ENCODE results near the gene FBXO44. TPM values are rescaled to one million over a fixed set of nuclear protein-coding genes. Genes with fewer than 3 reads are reported as not detected.

FBXO44 gene
- total RNA-seq, 1 experiment from 2014 or later = 19.3 TPM

- CTCF ChIA-PET = no interaction called here
- Histone ChIP-seq H3K4me1 (ENCODE audit: insufficient read depth, low read length, poor library complexity, severe bottlenecking) (no peaks in the 10 kb centered on the region), H3K27ac (ENCODE audit: low read depth, low read length, poor library complexity, severe bottlenecking) (no peak overlapping the region), H3K27me3 (replicated peaks; ENCODE audit: insufficient read depth, low read depth, low read length, poor library complexity) (no peaks in the 10 kb centered on the region), H3K36me3 (ENCODE audit: insufficient read depth, low read length, poor library complexity, severe bottlenecking) (peaks cover 43% of the 10 kb centered on the region), H3K9me3 (ENCODE audit: low read depth, low read length, poor library complexity, severe bottlenecking) (no peaks in the 10 kb centered on the region), H3K4me3 (ENCODE audit: low read depth, low read length, poor library complexity, severe bottlenecking) (no peak overlapping the region)
- TF ChIP-seq EZH2 (IDR thresholded peaks at IDR 0.05; ENCODE audit: borderline replicate concordance, low read depth, low read length, poor library complexity, severe bottlenecking) = no peak
- TF ChIP-seq, protein P1, sequence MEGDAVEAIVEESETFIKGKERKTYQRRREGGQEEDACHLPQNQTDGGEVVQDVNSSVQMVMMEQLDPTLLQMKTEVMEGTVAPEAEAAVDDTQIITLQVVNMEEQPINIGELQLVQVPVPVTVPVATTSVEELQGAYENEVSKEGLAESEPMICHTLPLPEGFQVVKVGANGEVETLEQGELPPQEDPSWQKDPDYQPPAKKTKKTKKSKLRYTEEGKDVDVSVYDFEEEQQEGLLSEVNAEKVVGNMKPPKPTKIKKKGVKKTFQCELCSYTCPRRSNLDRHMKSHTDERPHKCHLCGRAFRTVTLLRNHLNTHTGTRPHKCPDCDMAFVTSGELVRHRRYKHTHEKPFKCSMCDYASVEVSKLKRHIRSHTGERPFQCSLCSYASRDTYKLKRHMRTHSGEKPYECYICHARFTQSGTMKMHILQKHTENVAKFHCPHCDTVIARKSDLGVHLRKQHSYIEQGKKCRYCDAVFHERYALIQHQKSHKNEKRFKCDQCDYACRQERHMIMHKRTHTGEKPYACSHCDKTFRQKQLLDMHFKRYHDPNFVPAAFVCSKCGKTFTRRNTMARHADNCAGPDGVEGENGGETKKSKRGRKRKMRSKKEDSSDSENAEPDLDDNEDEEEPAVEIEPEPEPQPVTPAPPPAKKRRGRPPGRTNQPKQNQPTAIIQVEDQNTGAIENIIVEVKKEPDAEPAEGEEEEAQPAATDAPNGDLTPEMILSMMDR (conservative IDR thresholded peaks at IDR 0.05; ENCODE audit: low read depth, low read length) = no peak
- intact Hi-C loops (cut with micrococcal nuclease; ENCODE audit: unreplicated experiment) = no loop called here
- BruUV-seq (replicated peaks) = no TSS peak
- no peak for DNase-seq (ENCODE audit: low spot score)
- POLR2A ChIA-PET (ENCODE audit: low non-redundant PET) = interaction anchor here (0.5 kb wide), 1 partner anchor 237 kb away, joined by 6 read pairs; no protein-coding TSS in a partner anchor
Measured at GRCh38 chr1:11673089-11673769, 18.6 kb downstream of the FBXO44 start.

DNA sequence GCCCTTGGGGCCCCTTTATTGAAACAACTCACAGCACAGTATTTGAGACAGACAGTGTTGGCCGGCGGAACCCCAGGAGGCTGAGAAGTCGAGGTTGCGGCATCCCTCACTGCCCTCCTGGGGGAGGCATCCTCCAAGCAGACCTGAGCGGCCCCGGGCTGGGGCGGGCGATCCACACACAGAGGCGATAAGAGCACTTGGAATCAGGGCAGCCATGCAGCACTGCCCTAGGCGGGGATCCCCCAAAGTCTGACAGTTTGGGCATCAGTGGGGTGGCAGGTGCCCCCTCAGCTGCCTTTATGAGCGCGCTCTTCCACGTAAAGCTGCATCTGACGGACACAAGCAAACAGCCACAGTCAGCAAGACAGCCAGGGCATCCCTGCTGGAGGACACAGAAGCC, 19.8 kb downstream of the FBXO44 start:
- Histone ChIP-seq H3K9me3 (ENCODE audit: low read depth, low read length, poor library complexity, severe bottlenecking) (no peaks in the 10 kb centered on the region), H3K4me1 (ENCODE audit: insufficient read depth, low read length, poor library complexity, severe bottlenecking) (no peaks in the 10 kb centered on the region), H3K27ac (ENCODE audit: low read depth, low read length, poor library complexity, severe bottlenecking) (no peak overlapping the region), H3K4me3 (ENCODE audit: low read depth, low read length, poor library complexity, severe bottlenecking) (no peak overlapping the region), H3K27me3 (replicated peaks; ENCODE audit: insufficient read depth, low read depth, low read length, poor library complexity) (no peaks in the 10 kb centered on the region), H3K36me3 (ENCODE audit: insufficient read depth, low read length, poor library complexity, severe bottlenecking) (peaks cover 43% of the 10 kb centered on the region)
- no peak for DNase-seq (ENCODE audit: low spot score)
- intact Hi-C loops (cut with micrococcal nuclease; ENCODE audit: unreplicated experiment) = no loop called here
- CTCF ChIA-PET = no interaction called here
- no TSS peak for BruUV-seq (replicated peaks)
- POLR2A ChIA-PET (ENCODE audit: low non-redundant PET) = no interaction called here
- TF ChIP-seq, protein P1 (conservative IDR thresholded peaks at IDR 0.05; ENCODE audit: low read depth, low read length) = no peak
- no peak for TF ChIP-seq EZH2 (IDR thresholded peaks at IDR 0.05; ENCODE audit: borderline replicate concordance, low read depth, low read length, poor library complexity, severe bottlenecking)

DNA sequence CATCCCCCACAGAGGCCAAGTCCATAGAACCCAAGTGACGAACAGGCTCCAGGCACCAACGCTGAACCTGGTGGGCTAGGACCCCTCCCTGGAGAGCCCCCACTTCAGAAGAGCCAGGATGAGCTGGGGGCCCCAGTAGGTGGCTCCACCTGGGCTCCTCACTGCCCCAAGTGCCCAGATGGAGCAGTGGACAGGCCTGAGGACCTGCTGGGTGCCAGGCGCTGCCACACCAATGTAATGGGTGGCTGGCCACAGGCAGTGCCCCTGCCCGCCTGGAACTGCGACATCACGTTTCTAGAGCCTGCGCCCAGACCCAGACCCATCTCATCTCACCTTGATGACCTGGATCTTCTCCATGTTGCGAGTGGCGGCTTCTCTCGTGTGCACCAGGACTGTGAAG, 20.6 kb downstream of the FBXO44 start:
- no peak overlapping the region for H3K27ac ChIP-seq (ENCODE audit: low read depth, low read length, poor library complexity, severe bottlenecking)
- no peak overlapping the region for H3K4me3 ChIP-seq (ENCODE audit: low read depth, low read length, poor library complexity, severe bottlenecking)
- no peak for DNase-seq (ENCODE audit: low spot score)
- TF ChIP-seq, protein P1 (conservative IDR thresholded peaks at IDR 0.05; ENCODE audit: low read depth, low read length) = no peak
- TF ChIP-seq EZH2 (IDR thresholded peaks at IDR 0.05; ENCODE audit: borderline replicate concordance, low read depth, low read length, poor library complexity, severe bottlenecking) = no peak
- no TSS peak for BruUV-seq (replicated peaks)
- peaks cover 43% of the 10 kb centered on the region for H3K36me3 ChIP-seq (ENCODE audit: insufficient read depth, low read length, poor library complexity, severe bottlenecking)
- intact Hi-C loops (cut with micrococcal nuclease; ENCODE audit: unreplicated experiment) = no loop called here
- ChIA-PET POLR2A (ENCODE audit: low non-redundant PET) (interaction anchor here (0.6 kb wide), 1 partner anchor 11 kb away, joined by 4 read pairs; the partner anchor contains the start of gene FBXO6), CTCF (interaction anchor here (1.0 kb wide), 1 partner anchor 36 kb away, joined by 3 read pairs; no protein-coding TSS in a partner anchor)
- no peaks in the 10 kb centered on the region for H3K4me1 ChIP-seq (ENCODE audit: insufficient read depth, low read length, poor library complexity, severe bottlenecking)
- H3K9me3 ChIP-seq (ENCODE audit: low read depth, low read length, poor library complexity, severe bottlenecking) = no peaks in the 10 kb centered on the region
- no peaks in the 10 kb centered on the region for H3K27me3 ChIP-seq (replicated peaks; ENCODE audit: insufficient read depth, low read depth, low read length, poor library complexity)
